GM21447 (cell line): ENCODE measurements around the gene HDGFL2.

Experiments
- ATAC-seq: cut with Tn5 transposase; IDR thresholded peaks from one replicate; pipeline ENCODE4 v1.9.1; 2021; ENCODE audit not compliant: unreplicated experiment

HDGFL2 gene

GRCh38 chr19:4464815-4465581 is 7.1 kb upstream of the HDGFL2 start:
- no peak for ATAC-seq

- ATAC-seq: no peak
Observed at GRCh38 chr19:4467835-4468234, 4.3 kb upstream of the HDGFL2 start.

GRCh38 chr19:4471403-4472173 is 509 bp upstream of the HDGFL2 start:
- ATAC-seq: peak; percentile 81

GRCh38 chr19:4473011-4473762 is 1.1 kb downstream of the HDGFL2 start:
- no peak for ATAC-seq

GRCh38 chr19:4473763-4474513 is 1.8 kb downstream of the HDGFL2 start:
- no peak for ATAC-seq

GRCh38 chr19:4474514-4475022 is 2.5 kb downstream of the HDGFL2 start:
- ATAC-seq: no peak

- no peak for ATAC-seq
Observed at GRCh38 chr19:4477034-4477801, 5.1 kb downstream of the HDGFL2 start.

- ATAC-seq: no peak
Observed at GRCh38 chr19:4482721-4483364, 10.7 kb downstream of the HDGFL2 start.

GRCh38 chr19:4483385-4483784 is 11.3 kb downstream of the HDGFL2 start:
- ATAC-seq: no peak

- ATAC-seq: no peak
Observed at GRCh38 chr19:4487572-4487971, 15.5 kb downstream of the HDGFL2 start.

- ATAC-seq: no peak
Observed at GRCh38 chr19:4488496-4488895, 16.4 kb downstream of the HDGFL2 start.

GRCh38 chr19:4491446-4491845 is 19.3 kb downstream of the HDGFL2 start:
- ATAC-seq: no peak

GRCh38 chr19:4492337-4493103 is 20.4 kb downstream of the HDGFL2 start:
- ATAC-seq: no peak

- no peak for ATAC-seq
Observed at GRCh38 chr19:4493104-4493928, 21.2 kb downstream of the HDGFL2 start.

- ATAC-seq: no peak
Observed at GRCh38 chr19:4493929-4494690, 22.0 kb downstream of the HDGFL2 start.

- ATAC-seq: no peak
Observed at GRCh38 chr19:4494691-4495064, 22.6 kb downstream of the HDGFL2 start.

GRCh38 chr19:4495471-4495870 is 23.4 kb downstream of the HDGFL2 start:
- no peak for ATAC-seq
